Mesodermal cell (in vitro differentiated cells): Measurements from ENCODE around the gene GATA5.

Experiments
- H3K27ac ChIP-seq: 2 replicates; pipeline ENCODE4 v1.7.0; 2013; ENCODE audit warnings: mild to moderate bottlenecking, low read depth, low read length, moderate library complexity; ENCODE audit not compliant: severe bottlenecking
- H3K36me3 ChIP-seq: 2 replicates; pipeline ENCODE4 v1.7.1; 2013; ENCODE audit warnings: mild to moderate bottlenecking, low read length, moderate library complexity; ENCODE audit not compliant: control insufficient read depth, insufficient read depth
- H3K4me1 ChIP-seq: one replicate; pipeline ENCODE4 v1.7.1; 2013; ENCODE audit warnings: mild to moderate bottlenecking, low read length; ENCODE audit not compliant: insufficient read depth, control insufficient read depth, poor library complexity, severe bottlenecking
- H3K4me3 ChIP-seq: 2 replicates; pipeline ENCODE4 v1.7.0; 2013; ENCODE audit warnings: low read length, control low read depth, mild to moderate bottlenecking; ENCODE audit not compliant: insufficient read depth, poor library complexity, severe bottlenecking; ENCODE audit errors: extremely low read depth
- H3K9me3 ChIP-seq: 2 replicates; pipeline ENCODE4 v1.7.1; 2013; ENCODE audit warnings: mild to moderate bottlenecking, low read length, moderate library complexity; ENCODE audit not compliant: control insufficient read depth
- WGBS, 2 experiments: methylation state at CpG; one replicate each; pipeline ENCODE4 v1.1.5; 2013; ENCODE audit warnings: missing lambda C conversion rate in 2 of 2; ENCODE audit not compliant: insufficient coverage in 2 of 2; 5-methylcytosine and 5-hydroxymethylcytosine counted together

Gene GATA5

DNA sequence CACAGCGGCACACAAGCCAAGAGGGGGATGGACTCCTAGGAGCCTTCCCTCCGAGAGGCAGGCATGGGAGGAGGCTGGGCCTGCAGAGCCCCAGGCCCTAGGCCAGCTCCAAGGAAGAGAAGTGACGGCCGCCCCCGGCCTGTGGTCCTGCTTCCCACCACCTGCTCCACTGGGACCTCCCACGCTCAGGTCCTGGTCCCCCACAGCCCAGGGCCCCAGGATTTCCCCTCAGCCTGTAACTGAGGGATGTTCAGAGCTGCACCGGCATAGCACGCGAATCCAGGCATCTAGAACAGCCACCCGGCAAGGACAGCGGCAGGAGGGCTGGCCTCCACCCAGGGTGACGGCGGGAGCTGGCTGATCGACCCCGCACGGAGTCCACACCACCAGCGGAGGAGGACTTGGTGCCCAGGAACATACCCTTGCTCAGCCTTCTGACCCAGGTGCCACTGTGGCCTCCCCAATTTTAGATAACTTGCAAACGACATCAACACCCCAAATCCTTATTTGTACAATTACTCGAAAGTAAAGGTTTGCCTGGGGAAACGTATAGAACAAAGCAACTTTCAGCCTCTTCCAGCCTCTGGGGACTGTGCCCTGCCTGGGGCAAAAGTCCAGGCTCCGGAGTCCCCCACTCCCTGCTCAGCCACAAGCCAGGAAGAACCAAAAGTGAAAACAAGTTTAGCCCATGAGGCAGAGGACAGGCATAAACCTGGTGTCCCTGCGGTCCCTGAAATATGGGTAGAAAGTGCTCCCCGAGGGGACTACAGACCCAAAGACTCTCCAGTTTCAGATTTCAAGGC is 3.5 kb downstream of the GATA5 start:
- WGBS, 2 experiments = 90 to 91% methylated on average over 14 to 20 of the region's 23 CpGs
- Histone ChIP-seq H3K36me3 (peaks cover 4% of the 10 kb centered on the region), H3K27ac (no peak overlapping the region), H3K9me3 (no peaks in the 10 kb centered on the region), H3K4me1 (peaks cover 3% of the 10 kb centered on the region), H3K4me3 (no peak overlapping the region)

DNA sequence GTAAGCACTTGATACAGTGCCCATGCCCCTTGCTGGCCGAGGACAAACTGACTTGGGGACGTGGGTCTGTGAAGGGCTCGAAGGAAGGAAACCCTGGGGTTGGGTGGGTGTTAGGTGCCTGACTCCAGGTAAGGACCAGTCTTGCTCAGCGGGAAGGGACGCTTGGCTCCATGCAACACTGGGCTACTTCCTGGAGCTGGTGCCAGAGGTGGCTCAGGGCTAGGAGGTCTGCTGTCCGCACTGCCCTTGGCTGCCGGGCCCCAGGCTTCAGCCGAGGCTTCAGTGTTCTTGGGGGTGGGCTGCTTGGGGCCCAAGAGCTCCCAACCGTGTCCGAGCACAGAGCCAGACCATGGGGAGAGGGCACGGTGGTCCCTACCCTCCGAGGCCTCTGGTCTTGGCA is 5.3 kb downstream of the GATA5 start:
- H3K27ac ChIP-seq = no peak overlapping the region
- no peak overlapping the region for H3K4me3 ChIP-seq
- no peaks in the 10 kb centered on the region for H3K9me3 ChIP-seq
- peaks cover 9% of the 10 kb centered on the region for H3K36me3 ChIP-seq
- peaks cover 3% of the 10 kb centered on the region for H3K4me1 ChIP-seq
- WGBS, 2 experiments = 93 to 98% methylated on average over 7 to 10 of the region's 12 CpGs

DNA sequence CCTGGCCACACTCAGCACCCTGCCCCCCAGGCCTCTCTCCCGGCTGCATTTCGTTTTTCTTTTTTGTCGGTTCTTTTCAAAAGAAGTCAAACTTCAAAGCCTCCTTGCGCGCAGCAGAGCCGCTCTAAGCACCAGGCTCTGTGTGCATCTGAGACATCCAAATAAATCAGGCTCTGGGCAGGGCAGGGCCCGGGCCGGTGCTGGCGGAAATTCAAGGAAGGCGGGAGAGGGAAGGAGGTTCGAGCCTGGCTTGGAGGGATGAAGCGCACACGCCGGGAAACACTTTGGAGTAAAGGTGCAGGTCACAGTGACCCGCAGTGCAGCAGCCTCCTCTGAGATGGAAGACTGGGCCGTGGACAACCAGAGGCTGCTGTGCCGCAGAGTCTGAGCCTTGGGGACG is 5.8 kb downstream of the GATA5 start:
- Histone ChIP-seq H3K4me3 (no peak overlapping the region), H3K4me1 (peaks cover 3% of the 10 kb centered on the region), H3K36me3 (peaks cover 9% of the 10 kb centered on the region), H3K9me3 (no peaks in the 10 kb centered on the region), H3K27ac (no peak overlapping the region)
- 67 to 72% methylated on average over 14 to 18 of the region's 18 CpGs for WGBS, 2 experiments

DNA sequence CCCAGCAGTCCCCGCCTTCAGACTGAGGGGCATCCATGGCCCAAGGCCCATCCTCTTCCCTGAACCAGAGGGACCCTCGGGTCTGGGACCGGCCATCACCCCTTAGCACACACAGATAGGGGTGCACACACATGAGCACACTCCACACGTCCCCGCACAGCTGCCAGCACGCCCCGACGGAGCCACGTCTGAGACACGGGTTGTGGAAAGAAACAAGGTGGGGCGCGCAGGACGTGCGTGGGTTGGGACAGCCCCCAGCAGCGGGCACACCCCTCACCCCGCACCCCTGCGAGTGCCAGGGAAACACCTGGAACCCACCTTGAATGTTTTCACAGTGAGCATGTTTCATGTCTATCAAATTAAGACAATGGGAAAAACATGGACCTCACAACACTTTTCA is 6.4 kb downstream of the GATA5 start:
- WGBS, 2 experiments = 77 to 92% methylated on average over 13 to 17 of the region's 17 CpGs
- H3K4me3 ChIP-seq = no peak overlapping the region
- no peaks in the 10 kb centered on the region for H3K9me3 ChIP-seq
- no peak overlapping the region for H3K27ac ChIP-seq
- peaks cover 3% of the 10 kb centered on the region for H3K4me1 ChIP-seq
- H3K36me3 ChIP-seq = peaks cover 9% of the 10 kb centered on the region

DNA sequence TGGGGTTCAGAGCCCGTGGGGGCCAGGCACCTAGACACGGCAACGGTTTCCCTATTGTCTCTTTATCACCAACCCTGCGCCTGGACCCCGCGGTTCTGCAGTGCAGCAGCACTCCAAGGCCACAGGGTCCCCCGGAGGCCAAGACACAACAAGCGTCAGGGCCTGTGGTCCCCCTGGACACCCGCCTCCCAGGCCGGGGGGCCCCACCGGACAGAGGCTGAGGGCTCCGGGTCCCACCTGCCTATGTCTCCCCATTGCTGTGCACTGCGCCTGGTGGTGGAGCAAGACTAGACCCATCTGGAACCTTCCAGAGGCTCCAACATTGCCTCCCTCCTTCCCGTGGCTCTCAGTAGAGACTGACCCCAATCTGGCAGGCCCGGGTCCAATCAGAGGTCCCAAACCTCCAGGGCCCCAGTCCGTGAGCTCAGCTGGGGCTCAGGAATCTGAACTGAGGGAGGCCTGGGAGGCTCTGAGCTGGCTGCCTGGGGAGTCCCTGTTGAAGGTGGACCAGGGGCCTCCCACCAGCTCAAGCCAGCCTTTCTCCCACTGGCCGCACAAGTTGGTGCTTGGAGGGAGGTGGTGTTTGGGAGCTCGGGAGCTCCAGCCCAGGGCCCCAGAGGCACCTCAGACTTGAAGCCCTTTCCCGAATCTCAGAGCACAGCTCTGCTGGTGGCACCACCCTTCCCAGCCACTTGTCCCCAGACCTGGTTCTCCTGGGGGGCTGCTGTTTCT is 8.8 kb downstream of the GATA5 start:
- H3K4me3 ChIP-seq = no peak overlapping the region
- no peaks in the 10 kb centered on the region for H3K4me1 ChIP-seq
- no peak overlapping the region for H3K27ac ChIP-seq
- peaks cover 9% of the 10 kb centered on the region for H3K36me3 ChIP-seq
- no peaks in the 10 kb centered on the region for H3K9me3 ChIP-seq
- WGBS, 2 experiments = 93 to 95% methylated on average over 15 to 18 of the region's 19 CpGs

DNA sequence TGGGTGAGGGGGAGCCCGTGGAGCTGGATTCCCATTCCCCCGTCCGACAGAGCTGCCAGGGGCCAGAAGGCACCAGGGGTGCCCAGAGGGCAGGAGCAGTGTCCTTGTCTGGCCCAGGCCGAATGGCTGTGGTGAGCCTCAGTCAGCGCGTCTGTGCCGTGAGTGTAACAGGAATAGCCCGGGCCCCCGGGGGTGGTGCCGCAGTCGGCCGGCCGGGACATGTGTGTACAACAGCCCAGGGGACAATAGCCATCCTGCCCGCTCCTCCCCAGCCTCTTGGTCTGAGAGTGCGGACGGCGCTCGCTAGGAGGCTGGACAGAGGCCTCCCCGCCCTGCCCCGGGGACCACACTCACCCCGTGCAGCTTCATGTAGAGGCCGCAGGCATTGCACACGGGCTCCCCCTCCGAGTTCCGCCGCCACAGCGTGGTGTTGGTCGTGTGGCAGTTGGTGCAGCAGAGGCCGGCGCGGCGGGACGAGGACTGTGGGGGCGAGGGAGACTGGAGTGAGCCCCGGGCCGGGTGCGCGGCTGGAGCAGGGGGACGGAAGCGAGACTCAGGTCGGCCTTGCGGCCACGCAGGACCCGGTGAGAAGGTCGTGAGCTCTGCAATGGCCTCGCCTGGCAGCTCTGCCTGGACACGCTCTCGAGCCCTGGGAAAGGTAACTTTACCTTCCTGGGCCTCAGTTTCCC is 9.6 kb downstream of the GATA5 start:
- Histone ChIP-seq H3K27ac (no peak overlapping the region), H3K4me1 (no peaks in the 10 kb centered on the region), H3K9me3 (no peaks in the 10 kb centered on the region), H3K36me3 (peaks cover 9% of the 10 kb centered on the region), H3K4me3 (no peak overlapping the region)
- WGBS, 2 experiments = 91 to 93% methylated on average over 37 to 46 of the region's 48 CpGs

DNA sequence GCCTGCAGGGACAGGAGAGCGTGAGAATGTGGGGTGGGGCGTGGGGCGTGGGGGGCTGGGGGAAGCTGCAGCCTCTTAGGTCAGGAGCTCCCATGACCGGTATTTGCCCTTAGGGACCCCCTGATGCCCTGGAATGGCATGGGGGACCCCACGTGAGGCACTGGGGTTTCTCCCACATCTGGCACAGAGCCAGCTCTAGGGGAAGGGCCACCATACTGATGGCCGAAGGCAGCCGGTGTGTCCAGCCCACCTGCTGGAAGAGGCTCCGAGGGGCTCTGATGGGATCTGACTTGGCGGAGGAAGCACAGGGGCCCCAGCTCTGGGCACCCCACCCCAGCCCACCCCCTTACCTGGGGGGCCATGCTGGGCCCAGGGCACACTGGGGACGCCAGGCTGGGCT is 10.8 kb downstream of the GATA5 start:
- WGBS, 2 experiments = 85 to 91% methylated on average over 6 to 7 of the region's 10 CpGs
- H3K36me3 ChIP-seq = peaks cover 9% of the 10 kb centered on the region
- no peak overlapping the region for H3K27ac ChIP-seq
- H3K4me3 ChIP-seq = no peak overlapping the region
- no peaks in the 10 kb centered on the region for H3K4me1 ChIP-seq
- H3K9me3 ChIP-seq = no peaks in the 10 kb centered on the region

DNA sequence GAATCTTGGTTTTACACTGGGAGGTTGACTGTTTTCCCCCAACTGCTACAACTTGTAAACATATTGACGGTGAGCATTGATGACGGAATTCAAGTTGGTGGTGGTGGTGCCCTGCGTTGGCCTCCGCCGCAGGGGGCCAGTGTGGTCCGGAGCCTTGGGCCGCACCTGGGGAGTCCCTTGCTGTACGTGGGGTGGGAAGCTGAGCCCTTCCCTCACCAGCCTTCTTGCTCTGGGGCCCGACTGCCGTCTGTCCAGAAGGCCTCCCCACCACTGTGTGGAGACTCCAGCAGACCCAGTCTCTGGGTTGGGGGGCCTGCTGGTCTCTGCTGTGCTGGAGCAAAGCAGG is 11.4 kb downstream of the GATA5 start:
- Histone ChIP-seq H3K4me1 (no peaks in the 10 kb centered on the region), H3K9me3 (no peaks in the 10 kb centered on the region), H3K27ac (no peak overlapping the region), H3K36me3 (peaks cover 9% of the 10 kb centered on the region), H3K4me3 (no peak overlapping the region)
- 90 to 94% methylated on average over 6 to 10 of the region's 10 CpGs for WGBS, 2 experiments

DNA sequence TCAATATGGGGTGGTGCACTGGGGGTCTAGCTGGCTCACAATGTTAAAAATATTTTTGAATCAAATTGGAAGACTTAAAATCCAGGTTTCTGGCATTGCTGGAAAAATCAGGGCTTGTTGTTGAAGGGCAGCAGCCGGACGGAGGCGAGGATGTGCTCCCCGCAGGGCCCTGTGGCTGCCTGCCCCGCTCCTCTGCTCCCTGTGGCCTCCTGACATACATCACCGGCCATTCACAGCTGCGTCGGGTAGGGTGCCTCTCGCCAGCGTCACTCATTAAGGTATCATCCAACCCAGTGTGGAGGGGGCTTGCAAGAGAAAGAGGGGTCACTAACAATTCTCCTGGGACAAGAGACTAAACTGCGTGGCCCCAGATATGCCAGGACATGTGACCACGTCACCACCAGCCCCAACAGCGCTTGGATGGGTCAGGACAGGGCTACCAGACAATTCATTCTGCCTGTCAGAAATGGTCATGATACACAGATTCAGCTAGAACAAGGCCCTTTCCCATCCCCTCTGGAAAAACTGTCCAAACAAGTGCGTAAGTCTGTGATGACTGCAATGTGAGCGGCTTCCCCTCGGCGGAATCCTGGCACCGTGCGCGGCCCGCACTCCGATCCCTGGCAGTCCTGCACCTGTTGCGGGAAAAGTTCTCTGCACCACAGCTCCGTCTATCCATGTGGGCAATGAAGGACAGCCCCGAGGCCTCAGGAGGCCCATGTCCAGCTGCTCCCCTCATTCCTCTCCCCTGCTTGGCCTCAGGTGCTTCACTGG is 12.0 kb downstream of the GATA5 start:
- H3K4me1 ChIP-seq = no peaks in the 10 kb centered on the region
- peaks cover 9% of the 10 kb centered on the region for H3K36me3 ChIP-seq
- H3K4me3 ChIP-seq = no peak overlapping the region
- no peak overlapping the region for H3K27ac ChIP-seq
- H3K9me3 ChIP-seq = no peaks in the 10 kb centered on the region
- WGBS, 2 experiments = 89 to 91% methylated on average over 20 to 23 of the region's 25 CpGs

DNA sequence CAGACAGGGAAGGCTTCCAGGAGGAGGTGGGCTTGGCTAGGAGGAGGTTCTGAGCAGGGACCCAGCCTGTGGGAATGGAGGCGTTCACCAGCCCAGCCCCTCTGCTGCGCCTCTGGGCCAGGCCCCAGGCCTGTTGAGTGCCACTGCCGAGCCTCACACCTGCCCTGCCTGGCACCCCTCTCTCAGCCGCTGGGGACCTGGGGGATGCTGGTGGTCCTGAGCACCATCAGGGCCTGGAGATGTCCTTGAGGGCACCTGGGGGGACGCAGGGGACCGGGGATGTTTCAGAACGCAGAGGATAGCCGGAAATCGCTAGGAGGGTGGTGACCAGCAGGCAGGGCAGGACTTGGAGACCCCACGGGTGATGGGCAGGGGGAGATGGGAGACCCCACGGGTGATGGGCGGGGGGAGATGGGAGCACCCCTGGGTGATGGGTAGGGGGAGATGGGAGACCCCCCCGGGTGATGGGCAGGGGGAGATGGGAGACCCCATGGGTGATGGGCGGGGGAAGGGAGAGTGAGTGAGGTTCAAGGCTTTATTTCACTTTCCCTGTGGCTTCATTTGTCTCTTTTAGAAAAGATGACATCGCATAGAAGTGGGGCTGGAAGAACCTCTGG is 12.7 kb downstream of the GATA5 start:
- Histone ChIP-seq H3K9me3 (no peaks in the 10 kb centered on the region), H3K4me3 (no peak overlapping the region), H3K4me1 (peaks cover 3% of the 10 kb centered on the region), H3K27ac (no peak overlapping the region), H3K36me3 (peaks cover 5% of the 10 kb centered on the region)
- 86 to 89% methylated on average over 13 to 14 of the region's 15 CpGs for WGBS, 2 experiments
